ENCODE results near the gene PARD3.

PARD3 gene

DNA sequence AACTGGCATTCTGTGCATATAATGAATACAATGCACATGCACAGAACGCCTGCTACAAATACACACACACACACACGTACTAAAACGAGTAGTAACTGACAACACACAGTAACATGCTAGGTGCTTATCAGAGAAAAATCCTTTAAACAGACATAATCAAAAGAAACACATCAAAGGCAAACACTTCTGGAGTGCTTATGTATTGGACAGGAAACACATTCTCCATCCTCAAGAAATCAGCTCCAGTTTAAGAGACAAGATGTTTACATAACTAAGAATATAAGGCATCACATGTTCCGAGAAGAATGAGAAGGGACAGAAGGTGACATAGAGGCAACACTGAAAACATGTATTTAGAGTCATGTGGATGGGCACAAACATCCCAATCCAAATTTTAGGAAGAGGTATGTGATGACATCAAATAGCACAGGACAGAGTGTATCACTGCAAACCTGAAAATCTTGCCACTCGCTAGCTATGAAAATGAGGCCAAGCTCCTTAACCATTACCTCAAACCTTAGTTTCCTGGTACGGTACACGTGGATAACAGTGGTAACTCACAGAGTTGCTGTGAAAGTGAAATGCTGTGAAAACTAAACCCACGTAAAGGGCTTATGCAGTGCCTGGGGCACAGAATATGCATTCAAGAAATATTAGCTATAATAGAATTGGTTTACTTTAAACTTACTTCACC lies 619.6 kb downstream of the PARD3 start:
- DNase-seq = no peak

GRCh38 chr10:34193931-34194626 lies 621.0 kb downstream of the PARD3 start:
- DNase-seq = no peak

DNA sequence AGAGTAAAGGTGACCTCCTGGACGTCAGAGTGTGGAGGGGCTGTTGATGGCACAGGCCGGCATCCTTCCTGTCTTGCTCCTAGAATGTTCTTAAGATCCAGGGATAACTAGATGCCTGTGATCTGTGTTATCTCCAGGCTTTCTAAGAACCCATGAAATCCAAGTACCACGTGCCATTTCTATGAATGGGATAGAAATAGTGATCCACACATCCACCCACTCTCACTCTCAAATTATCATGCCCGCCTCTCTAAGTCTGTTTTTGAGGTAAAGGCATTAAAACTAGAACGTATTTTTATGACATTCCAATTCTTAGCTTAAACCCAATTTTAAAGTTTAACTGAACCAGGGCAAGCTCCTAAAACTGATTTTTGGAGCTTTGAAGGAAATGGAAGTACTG lies 622.5 kb downstream of the PARD3 start:
- no peak for DNase-seq

- DNase-seq = no peak
Observed at GRCh38 chr10:34191406-34191805, 623.7 kb downstream of the PARD3 start.

- DNase-seq = no peak
Observed at GRCh38 chr10:34190580-34190979, 624.5 kb downstream of the PARD3 start.

GRCh38 chr10:34189830-34190229 lies 625.3 kb downstream of the PARD3 start:
- no peak for DNase-seq

DNA sequence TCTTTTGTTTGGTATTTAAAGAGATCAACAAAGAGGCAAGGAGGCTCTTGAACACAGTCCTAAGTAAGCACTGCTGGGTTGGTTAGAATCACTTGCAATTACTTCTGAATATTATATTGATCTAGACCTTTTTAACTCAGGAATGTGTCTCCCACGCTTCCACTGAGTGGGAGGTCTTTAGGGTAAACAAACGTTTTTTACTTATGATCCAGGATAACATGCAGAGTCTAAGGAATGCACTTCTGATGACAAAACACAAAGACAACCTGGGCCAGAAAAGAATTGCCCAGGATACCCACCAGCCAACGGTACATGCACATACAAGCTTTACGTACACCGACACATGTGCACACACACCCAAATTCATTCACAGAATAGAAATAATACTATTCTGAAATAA lies 626.9 kb downstream of the PARD3 start:
- DNase-seq = no peak

DNA sequence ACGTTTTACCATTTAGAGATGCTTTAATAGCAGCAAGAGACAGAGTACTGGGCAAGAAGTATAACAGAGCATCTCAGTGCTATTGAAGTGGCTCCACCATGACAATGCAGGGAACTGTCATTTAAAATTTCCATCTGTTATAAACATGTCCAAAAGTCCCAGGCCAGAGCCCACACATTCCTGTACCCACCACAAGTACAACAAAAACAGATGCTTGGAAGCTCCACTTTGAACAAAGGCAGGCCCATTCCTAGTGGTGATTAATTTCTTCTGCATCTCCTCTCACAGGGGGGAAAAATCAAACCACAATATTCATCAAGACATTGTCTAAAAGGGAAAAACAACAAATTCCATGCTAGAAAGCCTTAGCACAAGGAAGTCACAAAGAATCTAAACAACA lies 627.9 kb downstream of the PARD3 start:
- DNase-seq = no peak

- DNase-seq = no peak
Observed at GRCh38 chr10:34186745-34187144, 628.4 kb downstream of the PARD3 start.

DNA sequence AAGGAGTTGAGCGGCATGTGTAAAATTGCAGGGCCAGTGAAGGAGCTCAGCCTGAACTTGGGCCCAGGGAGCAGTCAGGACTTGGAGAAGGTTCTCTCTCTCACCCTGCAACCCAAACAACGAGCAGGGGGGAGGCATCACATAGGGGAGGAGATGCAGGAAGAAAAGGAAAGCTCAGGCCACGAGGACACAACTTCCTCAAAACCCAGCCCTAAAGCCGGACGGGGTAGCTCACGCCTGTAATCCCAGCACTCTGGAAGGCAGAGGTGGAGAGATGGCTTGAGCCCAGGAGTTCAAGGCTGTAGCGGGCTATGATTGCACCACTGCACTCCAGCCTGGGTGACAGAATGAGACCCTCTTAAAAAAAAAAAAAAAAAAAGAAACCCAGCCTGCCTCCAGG lies 629.1 kb downstream of the PARD3 start:
- DNase-seq = no peak

DNA sequence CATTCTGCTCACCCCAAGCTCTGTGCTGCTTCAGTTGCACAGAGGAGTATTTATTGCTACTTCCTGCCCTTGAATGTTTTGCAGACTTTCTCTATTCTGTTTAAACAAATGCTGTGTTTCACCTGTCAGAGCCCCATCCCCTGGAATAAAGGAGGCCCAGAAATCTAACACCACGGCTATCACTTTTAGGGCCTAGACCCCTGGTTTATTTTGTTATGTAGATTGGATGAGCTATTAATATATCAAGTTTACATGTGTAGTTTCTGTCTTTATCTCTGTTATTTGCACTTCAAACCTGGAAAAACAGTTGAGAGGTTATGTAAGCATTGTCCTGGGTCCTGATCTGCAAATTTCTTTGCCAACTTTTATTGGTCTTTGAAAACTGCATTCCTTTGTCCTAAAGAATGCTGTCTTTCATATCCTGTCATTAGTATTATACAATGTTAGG lies 630.1 kb downstream of the PARD3 start:
- no peak for DNase-seq

DNA sequence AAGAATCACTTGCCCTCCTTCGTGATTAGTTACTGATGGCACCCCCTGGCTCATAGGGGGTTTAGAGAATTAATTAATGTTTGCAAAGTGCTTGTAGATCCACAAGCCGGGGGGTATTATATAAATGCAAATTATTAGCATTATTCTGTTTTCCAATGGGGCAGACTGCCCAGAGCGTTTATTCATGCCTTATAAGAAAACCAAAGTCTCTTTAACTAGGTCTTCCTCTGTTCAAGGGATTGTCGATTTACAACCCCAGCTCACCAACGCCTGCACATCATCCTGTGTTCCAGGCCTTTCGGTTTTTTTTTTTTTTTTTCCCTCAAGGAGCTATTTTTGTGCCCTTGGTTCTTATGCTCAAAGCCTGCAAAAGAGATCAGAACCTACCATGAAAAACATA lies 630.7 kb downstream of the PARD3 start:
- DNase-seq = no peak

DNA sequence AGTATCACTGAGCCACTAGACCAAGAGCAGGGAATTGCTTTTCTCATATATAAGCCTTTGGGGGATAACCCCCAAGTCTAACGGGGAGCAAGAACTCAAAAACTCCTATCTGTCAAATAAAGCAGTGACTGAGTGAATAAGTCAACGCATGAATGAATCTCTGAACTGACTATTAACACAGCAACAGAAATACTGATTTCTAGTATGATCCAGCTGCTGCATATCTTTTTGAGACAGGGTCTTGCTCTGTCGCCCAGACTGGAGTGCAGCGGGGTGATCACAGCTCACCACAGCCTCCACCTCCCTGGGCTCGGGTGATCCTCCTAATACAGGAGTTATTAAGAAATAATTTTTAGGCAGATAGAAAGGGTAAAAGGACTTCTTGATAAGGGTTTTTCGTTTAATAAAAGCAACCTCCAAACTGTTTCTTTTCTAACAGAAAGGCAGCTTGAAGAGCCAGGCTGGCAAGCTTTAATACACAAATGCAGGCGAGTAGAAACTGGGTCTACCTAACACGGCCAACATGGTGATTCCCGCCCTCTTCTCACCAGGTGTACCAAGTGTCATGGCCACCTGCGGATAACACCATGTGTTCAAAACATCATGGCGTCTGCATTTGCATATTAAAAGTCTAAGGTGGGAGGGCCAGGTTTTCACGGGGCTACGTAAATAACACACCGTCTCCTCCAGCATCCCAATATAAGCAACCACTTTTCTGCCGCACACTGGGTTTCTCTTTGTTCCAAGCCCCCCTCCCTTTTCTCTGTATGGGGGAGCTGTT lies 631.9 kb downstream of the PARD3 start:
- DNase-seq = no peak

DNA sequence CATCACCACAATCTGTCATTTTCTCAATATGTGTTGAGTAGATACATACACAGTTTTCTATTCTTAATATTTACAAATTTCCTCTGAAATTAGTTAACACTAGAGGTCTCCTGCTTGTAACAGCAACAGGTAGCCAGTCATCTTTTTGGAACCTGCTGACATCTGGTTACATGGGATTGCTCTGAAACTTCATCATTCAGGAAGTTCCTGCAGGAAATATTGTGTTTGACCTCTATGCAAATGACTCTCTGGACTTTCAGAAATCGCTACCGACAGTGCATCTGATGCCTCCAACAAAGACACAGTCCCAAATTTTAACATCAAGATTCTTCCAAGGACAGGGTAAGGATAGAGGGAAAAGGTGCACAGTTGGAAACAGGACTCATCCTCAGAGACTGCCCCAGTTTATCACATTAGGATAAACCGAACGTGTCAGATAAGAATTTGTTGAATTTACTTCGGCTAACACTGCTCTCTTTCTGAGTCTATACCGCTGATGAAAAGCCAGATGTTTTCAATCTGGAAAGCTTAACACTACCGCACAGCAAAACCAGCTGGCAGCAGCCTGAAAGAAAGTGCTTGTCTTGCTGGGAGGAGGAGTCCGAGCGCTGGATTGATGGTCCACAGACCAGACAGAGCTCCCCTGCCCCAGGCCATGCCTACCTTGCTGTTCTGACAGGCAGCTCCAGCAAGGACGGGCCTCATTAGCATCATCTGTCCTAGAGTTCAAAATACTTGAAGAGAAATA lies 633.4 kb downstream of the PARD3 start:
- DNase-seq = no peak

GRCh38 chr10:34180749-34181148 lies 634.3 kb downstream of the PARD3 start:
- DNase-seq = no peak

DNA sequence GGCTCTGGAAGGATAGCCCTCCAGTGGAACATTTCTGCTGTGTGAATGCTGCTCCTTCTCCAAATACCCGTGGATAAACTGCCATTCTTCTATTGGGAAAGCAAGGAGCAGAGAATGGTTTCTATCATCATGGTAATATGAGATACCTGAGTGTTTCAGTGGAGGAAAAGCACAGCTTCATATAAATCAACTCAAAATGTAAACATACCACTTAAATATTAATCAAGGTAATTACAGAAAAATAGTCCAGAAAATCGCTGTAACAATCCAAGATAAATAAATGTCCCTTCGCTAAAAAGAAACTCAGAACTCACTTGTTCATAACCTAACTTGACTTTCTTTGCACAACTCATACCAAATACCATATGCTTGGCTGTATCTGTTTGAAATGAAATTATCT lies 635.8 kb downstream of the PARD3 start:
- no peak for DNase-seq

- DNase-seq = no peak
Observed at GRCh38 chr10:34178756-34179155, 636.3 kb downstream of the PARD3 start.

- no peak for DNase-seq
Observed at GRCh38 chr10:34178196-34178595, 636.9 kb downstream of the PARD3 start.

DNA sequence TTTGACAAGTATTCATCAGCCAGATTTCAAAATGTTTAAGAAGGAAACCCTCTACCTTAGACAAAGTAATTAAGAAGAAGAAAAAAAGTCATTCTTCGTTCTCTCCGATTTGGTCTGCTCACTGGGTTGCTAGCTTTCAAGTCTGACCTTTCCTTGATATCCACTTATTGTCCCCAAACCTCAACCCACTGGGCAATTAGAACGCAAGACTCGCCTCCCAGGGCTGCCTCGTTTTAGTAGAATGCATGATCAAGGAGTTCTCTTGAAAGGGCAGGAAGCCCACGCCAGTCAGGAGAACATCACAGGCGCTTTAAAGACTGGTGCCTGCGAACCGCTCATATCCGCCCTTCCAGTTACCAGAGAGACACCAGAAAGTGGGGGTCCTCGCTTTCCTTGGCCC lies 637.7 kb downstream of the PARD3 start:
- DNase-seq = no peak

GRCh38 chr10:34176351-34176750 lies 638.7 kb downstream of the PARD3 start:
- DNase-seq = no peak

GRCh38 chr10:34175121-34175520 lies 640.0 kb downstream of the PARD3 start:
- DNase-seq = no peak

DNA sequence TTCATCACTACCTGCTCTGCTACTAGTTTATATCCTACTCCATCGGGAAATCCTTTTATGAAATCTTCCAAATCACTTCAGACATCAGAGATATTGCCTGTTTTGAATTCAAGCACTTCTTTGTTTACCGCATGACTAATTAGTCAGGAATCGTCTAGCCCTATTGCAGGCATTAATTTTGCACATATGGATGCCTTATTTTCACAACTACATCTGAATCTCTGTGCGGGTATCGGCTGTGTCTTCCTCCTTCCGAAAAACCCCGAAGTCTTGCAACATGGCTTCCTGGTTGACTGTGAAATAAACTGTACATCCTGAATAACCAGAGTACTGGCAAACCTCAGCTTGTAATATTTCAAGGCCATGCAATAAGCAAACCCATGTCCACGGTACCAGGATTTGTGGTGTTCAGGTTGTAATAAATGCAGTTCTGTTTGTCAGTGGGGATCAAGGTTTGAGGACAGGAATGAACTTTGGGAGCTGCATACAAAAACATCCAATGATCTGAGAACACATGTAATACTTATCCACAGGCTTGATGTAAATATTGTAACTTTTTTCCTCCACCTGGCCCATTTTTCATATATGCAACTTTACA lies 642.1 kb downstream of the PARD3 start:
- no peak for DNase-seq
